ENCODE measurements around the gene STING1.
"Not testable (repeated sequence)": the region's sequence is repeated elsewhere in the genome, so short reads cannot be mapped to it uniquely, and the experiment has no call there.

STING1 gene

GRCh38 chr5:139482050-139482889 is at the start of gene STING1:
Gene STING1, minus strand, starts transcription at chr5:139482758. Its CDS starts 1,054 bp downstream, at chr5:139481704.
- DNase-seq (ENCODE audit: low spot score) = peak; percentile 83

GRCh38 chr5:139531772-139532169 is 49.2 kb upstream of the STING1 start:
- DNase-seq (ENCODE audit: low spot score) = no peak

- not testable (repeated sequence) for DNase-seq (ENCODE audit: low spot score)
Observed at GRCh38 chr5:139530079-139530478, 47.5 kb upstream of the STING1 start.

- not testable (repeated sequence) for DNase-seq (ENCODE audit: low spot score)
Observed at GRCh38 chr5:139528695-139529094, 46.1 kb upstream of the STING1 start.

- DNase-seq (ENCODE audit: low spot score) = not testable (repeated sequence)
Observed at GRCh38 chr5:139527896-139528467, 45.4 kb upstream of the STING1 start.

- not testable (repeated sequence) for DNase-seq (ENCODE audit: low spot score)
Observed at GRCh38 chr5:139527090-139527470, 44.5 kb upstream of the STING1 start.

GRCh38 chr5:139526309-139527089 is 43.9 kb upstream of the STING1 start:
- not testable (repeated sequence) for DNase-seq (ENCODE audit: low spot score)

GRCh38 chr5:139525586-139526308 is 43.2 kb upstream of the STING1 start:
- not testable (repeated sequence) for DNase-seq (ENCODE audit: low spot score)

- DNase-seq (ENCODE audit: low spot score) = no peak
Observed at GRCh38 chr5:139524940-139525585, 42.5 kb upstream of the STING1 start.

- no peak for DNase-seq (ENCODE audit: low spot score)
Observed at GRCh38 chr5:139524446-139524845, 41.9 kb upstream of the STING1 start.

- DNase-seq (ENCODE audit: low spot score) = no peak
Observed at GRCh38 chr5:139523635-139524445, 41.3 kb upstream of the STING1 start.

GRCh38 chr5:139517683-139518564 is 35.4 kb upstream of the STING1 start:
- peak; percentile 98 for DNase-seq (ENCODE audit: low spot score)

- DNase-seq (ENCODE audit: low spot score) = no peak
Observed at GRCh38 chr5:139514486-139514856, 31.9 kb upstream of the STING1 start.

GRCh38 chr5:139513852-139514485 is 31.4 kb upstream of the STING1 start:
- DNase-seq (ENCODE audit: low spot score) = no peak

- peak; percentile 70 for DNase-seq (ENCODE audit: low spot score)
Observed at GRCh38 chr5:139513434-139513833, 30.9 kb upstream of the STING1 start.

- DNase-seq (ENCODE audit: low spot score) = no peak
Observed at GRCh38 chr5:139512786-139513390, 30.3 kb upstream of the STING1 start.

GRCh38 chr5:139504722-139505121 is 22.2 kb upstream of the STING1 start:
- DNase-seq (ENCODE audit: low spot score) = not testable (repeated sequence)

- not testable (repeated sequence) for DNase-seq (ENCODE audit: low spot score)
Observed at GRCh38 chr5:139503879-139504278, 21.3 kb upstream of the STING1 start.

Measured in left forelimb (tissue), 1 donor.